ENCODE data around the gene GCC1. TPM values are rescaled to one million over a fixed set of nuclear protein-coding genes. Genes with fewer than 3 reads are reported as not detected.

Gene GCC1
- total and polyA plus RNA-seq, 2 donors from 2014 or later, result 6.9 to 16.7 TPM

DNA sequence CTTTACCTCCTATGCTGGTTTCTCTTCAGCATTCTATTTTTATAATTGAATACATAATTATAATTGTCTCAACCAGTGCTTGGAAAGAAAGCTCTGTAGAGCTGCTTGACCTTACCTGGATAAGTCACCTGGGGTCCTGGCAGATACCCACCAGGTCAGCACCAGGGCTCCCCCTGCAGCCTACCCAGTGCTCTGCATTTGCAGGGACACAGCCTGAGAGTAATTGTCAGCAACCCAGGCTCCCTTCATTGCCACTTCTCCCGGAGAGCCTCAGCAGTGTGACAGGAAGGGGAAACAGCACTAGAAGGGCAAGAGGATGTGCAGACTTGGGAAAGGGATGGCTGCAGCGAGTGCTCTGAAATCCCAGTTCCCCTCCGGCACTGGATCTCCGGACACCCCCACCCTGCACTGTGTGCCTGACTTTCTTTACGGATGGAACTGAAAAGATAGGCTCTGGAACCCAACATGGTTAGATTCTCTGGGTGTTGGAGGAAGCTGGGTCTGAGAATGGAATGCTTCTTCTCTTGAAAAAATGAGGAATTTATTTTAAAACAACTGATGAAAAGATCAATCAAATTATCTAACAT is 44.0 kb upstream of the GCC1 start:
- H3K4me3 ChIP-seq (ENCODE audit: low read length in 3 of 3), result no peak overlapping the region
- no peaks in the 10 kb centered on the region for H3K36me3 ChIP-seq (ENCODE audit: control insufficient read depth in 2 of 3, insufficient read depth in 3 of 3, low read length in 3 of 3)
- DNase-seq (peak in 1 of 5 donors; percentile 20), FAIRE-seq (no peak)
- no peaks in the 10 kb centered on the region for H3K9me3 ChIP-seq (ENCODE audit: control insufficient read depth in 2 of 3, insufficient read depth in 1 of 3, low read length in 3 of 3)
- TF ChIP-seq, protein P1, sequence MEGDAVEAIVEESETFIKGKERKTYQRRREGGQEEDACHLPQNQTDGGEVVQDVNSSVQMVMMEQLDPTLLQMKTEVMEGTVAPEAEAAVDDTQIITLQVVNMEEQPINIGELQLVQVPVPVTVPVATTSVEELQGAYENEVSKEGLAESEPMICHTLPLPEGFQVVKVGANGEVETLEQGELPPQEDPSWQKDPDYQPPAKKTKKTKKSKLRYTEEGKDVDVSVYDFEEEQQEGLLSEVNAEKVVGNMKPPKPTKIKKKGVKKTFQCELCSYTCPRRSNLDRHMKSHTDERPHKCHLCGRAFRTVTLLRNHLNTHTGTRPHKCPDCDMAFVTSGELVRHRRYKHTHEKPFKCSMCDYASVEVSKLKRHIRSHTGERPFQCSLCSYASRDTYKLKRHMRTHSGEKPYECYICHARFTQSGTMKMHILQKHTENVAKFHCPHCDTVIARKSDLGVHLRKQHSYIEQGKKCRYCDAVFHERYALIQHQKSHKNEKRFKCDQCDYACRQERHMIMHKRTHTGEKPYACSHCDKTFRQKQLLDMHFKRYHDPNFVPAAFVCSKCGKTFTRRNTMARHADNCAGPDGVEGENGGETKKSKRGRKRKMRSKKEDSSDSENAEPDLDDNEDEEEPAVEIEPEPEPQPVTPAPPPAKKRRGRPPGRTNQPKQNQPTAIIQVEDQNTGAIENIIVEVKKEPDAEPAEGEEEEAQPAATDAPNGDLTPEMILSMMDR (IDR thresholded peaks at IDR 0.05; ENCODE audit: borderline replicate concordance, extremely low read depth, insufficient read depth), result peak; percentile 28
- no peak overlapping the region for H3K27ac ChIP-seq (ENCODE audit: low read depth in 2 of 2, low read length in 2 of 2)
- H3K9ac ChIP-seq (ENCODE audit: low read length in 3 of 3), result no peak overlapping the region
- peaks cover 0 to 2% (median 0%) of the 10 kb centered on the region in 3 donors for H3K4me1 ChIP-seq (ENCODE audit: control insufficient read depth in 2 of 3, insufficient read depth in 2 of 3, low read depth in 1 of 3, low read length in 3 of 3)
- intact Hi-C loops (cut with DNase I), result no loop called here
- H3K27me3 ChIP-seq (ENCODE audit: control insufficient read depth, insufficient read depth, low read length), result no peaks in the 10 kb centered on the region

DNA sequence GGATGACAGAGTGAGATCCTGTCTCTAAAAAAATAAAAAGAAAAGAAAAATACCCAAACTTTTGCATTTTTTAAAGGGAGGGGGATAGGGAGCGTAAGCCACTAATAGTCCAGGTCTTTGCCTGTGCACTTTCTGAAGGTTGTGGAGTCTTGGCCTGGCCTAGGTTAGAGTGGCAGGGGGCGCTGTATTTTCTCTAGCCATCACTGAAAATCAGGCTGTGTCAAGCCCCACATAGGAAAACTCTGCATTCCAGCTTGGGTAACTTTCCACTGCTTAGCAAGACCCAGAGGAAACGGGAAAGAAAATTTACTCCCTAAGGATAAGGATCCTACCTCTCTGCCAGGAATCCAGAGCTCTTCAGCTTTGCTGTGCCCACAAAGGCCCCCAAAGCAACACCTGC is 43.0 kb upstream of the GCC1 start:
- Histone ChIP-seq H3K4me1 (ENCODE audit: control insufficient read depth in 2 of 3, insufficient read depth in 2 of 3, low read depth in 1 of 3, low read length in 3 of 3) (peaks cover 0 to 2% (median 0%) of the 10 kb centered on the region in 3 donors), H3K36me3 (ENCODE audit: control insufficient read depth in 2 of 3, insufficient read depth in 3 of 3, low read length in 3 of 3) (no peaks in the 10 kb centered on the region), H3K4me3 (ENCODE audit: low read length in 3 of 3) (no peak overlapping the region), H3K9ac (ENCODE audit: low read length in 3 of 3) (no peak overlapping the region), H3K9me3 (ENCODE audit: control insufficient read depth in 2 of 3, insufficient read depth in 1 of 3, low read length in 3 of 3) (no peaks in the 10 kb centered on the region), H3K27me3 (ENCODE audit: control insufficient read depth, insufficient read depth, low read length) (no peaks in the 10 kb centered on the region), H3K27ac (ENCODE audit: low read depth in 2 of 2, low read length in 2 of 2) (no peak overlapping the region)
- TF ChIP-seq, protein P1 (IDR thresholded peaks at IDR 0.05; ENCODE audit: borderline replicate concordance, extremely low read depth, insufficient read depth), result no peak
- no peak for FAIRE-seq
- intact Hi-C loops (cut with DNase I), result no loop called here
- no peak for DNase-seq

DNA sequence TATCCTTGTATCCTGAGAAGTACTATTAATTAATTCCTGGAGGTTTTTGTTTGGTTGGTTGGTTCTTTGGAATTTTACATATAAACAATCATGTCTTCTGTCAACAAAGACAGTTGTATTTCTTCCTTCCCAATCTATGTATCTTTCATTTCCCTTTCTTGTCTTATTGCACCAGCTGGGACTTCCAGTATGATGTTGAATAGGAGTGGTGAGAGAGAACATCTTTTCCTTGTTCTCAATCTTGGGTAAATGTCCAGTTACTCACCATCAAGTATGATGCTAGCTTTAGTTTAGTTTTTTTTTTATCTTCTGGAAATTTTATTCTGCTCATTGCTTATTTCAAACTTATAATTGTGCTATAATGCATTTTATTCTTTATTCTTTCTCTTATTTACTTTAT is 39.9 kb upstream of the GCC1 start:
- FAIRE-seq (peak; percentile 88), DNase-seq (no peak)
- intact Hi-C loops (cut with DNase I), result no loop called here
- H3K9me3 ChIP-seq (ENCODE audit: control insufficient read depth in 2 of 3, insufficient read depth in 1 of 3, low read length in 3 of 3), result no peaks in the 10 kb centered on the region
- TF ChIP-seq, protein P1 (IDR thresholded peaks at IDR 0.05; ENCODE audit: borderline replicate concordance, extremely low read depth, insufficient read depth), result no peak
- H3K4me1 ChIP-seq (ENCODE audit: control insufficient read depth in 2 of 3, insufficient read depth in 2 of 3, low read depth in 1 of 3, low read length in 3 of 3), result peaks cover 0 to 2% (median 0%) of the 10 kb centered on the region in 3 donors
- H3K27me3 ChIP-seq (ENCODE audit: control insufficient read depth, insufficient read depth, low read length), result no peaks in the 10 kb centered on the region
- H3K9ac ChIP-seq (ENCODE audit: low read length in 3 of 3), result no peak overlapping the region
- H3K36me3 ChIP-seq (ENCODE audit: control insufficient read depth in 2 of 3, insufficient read depth in 3 of 3, low read length in 3 of 3), result no peaks in the 10 kb centered on the region
- no peak overlapping the region for H3K4me3 ChIP-seq (ENCODE audit: low read length in 3 of 3)
- H3K27ac ChIP-seq (ENCODE audit: low read depth in 2 of 2, low read length in 2 of 2), result no peak overlapping the region

Measured in kidney (tissue), 14 donors.